Measurements from ENCODE around the gene MAP4K5. TPM values are rescaled to one million over a fixed set of nuclear protein-coding genes. Genes with fewer than 3 reads are reported as not detected.

Gene MAP4K5
- total and polyA plus RNA-seq, 3 donors from 2014 or later, result 15.2 to 67.0 (median 60.4) TPM

DNA sequence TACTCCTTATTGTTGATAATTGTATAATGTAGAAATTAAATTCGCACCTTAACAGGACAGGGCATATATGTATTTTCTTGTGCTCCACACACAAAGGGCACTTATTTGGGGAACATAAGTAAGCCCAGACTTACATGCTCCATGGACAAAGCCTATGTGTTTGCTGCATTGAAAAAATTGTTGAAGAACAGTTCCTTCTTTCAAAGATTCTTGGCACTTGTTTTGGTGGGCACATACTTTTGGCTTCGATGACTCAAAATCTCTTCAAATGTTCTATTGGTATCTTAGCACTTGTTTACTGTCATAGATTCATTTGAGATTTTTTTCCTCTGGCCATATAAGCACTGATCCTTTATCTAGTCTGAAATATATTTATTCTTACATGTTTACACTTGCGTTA lies 1.4 kb upstream of the MAP4K5 start:
- TF ChIP-seq CTCF (IDR thresholded peaks at IDR 0.05) (no peak), POLR2A (IDR thresholded peaks at IDR 0.05) (no peak)
- intact Hi-C loops (cut with DNase I; ENCODE audit: low total_unique reads), result loop anchor here (10.0 kb wide), 1 partner anchor 219 kb away; the partner anchor contains the start of genes DMAC2L and L2HGDH

GRCh38 chr14:50533241-50533705 lies 904 bp upstream of the MAP4K5 start:
- peak overlapping the region in 1 of 2 donors; percentile 98 for H3K27ac ChIP-seq
- DNase-seq, result no peak
- H3K4me1 ChIP-seq, result peaks cover 8% of the 10 kb centered on the region
- H3K9me3 ChIP-seq, result no peaks in the 10 kb centered on the region
- intact Hi-C loops (cut with DNase I; ENCODE audit: low total_unique reads), result loop anchor here (10.0 kb wide), 1 partner anchor 218 kb away; the partner anchor contains the start of genes DMAC2L and L2HGDH
- peak overlapping the region; percentile 96 for H3K4me3 ChIP-seq
- H3K36me3 ChIP-seq (ENCODE audit: low read depth, missing control alignments), result no peaks in the 10 kb centered on the region
- TF ChIP-seq POLR2A (IDR thresholded peaks at IDR 0.05), result no peak
- no peak for TF ChIP-seq CTCF (IDR thresholded peaks at IDR 0.05)
- no peaks in the 10 kb centered on the region for H3K27me3 ChIP-seq
- 28 to 37% methylated on average over 5 of the region's 5 CpGs for WGBS, 2 donors

More for the DNA sequence above, 1.4 kb upstream of the MAP4K5 start:
- no peaks in the 10 kb centered on the region for H3K27me3 ChIP-seq
- 67 to 74% methylated on average over 3 of the region's 3 CpGs for WGBS, 2 donors
- peaks cover 5% of the 10 kb centered on the region for H3K4me1 ChIP-seq
- no peaks in the 10 kb centered on the region for H3K36me3 ChIP-seq (ENCODE audit: low read depth, missing control alignments)
- DNase-seq, result no peak
- H3K4me3 ChIP-seq, result no peak overlapping the region
- H3K9me3 ChIP-seq, result no peaks in the 10 kb centered on the region
- H3K27ac ChIP-seq, result no peak overlapping the region

- DNase-seq, result peak; percentile 75
- intact Hi-C loops (cut with DNase I; ENCODE audit: low total_unique reads), result loop anchor here (10.0 kb wide), 1 partner anchor 217 kb away; the partner anchor contains the start of genes DMAC2L and L2HGDH
- 0 to 1% methylated on average over 34 to 76 of the region's 82 CpGs for WGBS, 2 donors
- H3K36me3 ChIP-seq (ENCODE audit: low read depth, missing control alignments), result no peaks in the 10 kb centered on the region
- H3K4me3 ChIP-seq, result peak overlapping the region; percentile 96
- TF ChIP-seq CTCF (IDR thresholded peaks at IDR 0.05) (no peak), POLR2A (IDR thresholded peaks at IDR 0.05) (no peak)
- no peaks in the 10 kb centered on the region for H3K9me3 ChIP-seq
- peak overlapping the region; percentile 98 for H3K27ac ChIP-seq
- peaks cover 8% of the 10 kb centered on the region for H3K4me1 ChIP-seq
- H3K27me3 ChIP-seq, result no peaks in the 10 kb centered on the region
Observed at GRCh38 chr14:50531595-50532501, 521 bp downstream of the MAP4K5 start.

DNA sequence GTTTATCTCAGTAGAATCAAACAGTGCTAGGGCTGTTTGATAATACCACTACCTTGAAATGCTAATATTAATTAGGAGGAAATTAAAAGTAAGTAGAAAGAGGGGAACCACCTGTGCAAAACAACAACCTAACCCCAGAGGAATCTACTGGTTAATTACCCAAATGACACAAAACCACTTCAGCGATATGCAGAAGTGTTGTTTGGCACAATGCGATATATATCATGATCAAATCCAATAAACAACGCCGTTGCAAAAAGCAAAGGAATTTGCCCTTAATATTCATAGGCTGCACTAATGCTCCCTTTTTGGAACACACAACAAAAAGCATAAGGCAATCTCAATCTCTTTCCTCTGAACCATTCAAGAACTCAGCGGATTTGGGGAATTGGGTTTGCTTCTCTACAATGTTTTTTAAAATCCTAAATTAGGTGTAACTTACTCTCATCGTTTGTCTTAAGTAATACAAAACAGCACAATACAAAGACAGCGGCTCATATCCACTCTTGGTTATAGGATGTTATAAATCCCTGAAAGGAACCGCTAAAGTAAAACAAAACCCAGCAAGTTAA lies 1.5 kb downstream of the MAP4K5 start:
- TF ChIP-seq CTCF (IDR thresholded peaks at IDR 0.05) (no peak), POLR2A (IDR thresholded peaks at IDR 0.05) (no peak)
- H3K9me3 ChIP-seq, result no peaks in the 10 kb centered on the region
- intact Hi-C loops (cut with DNase I; ENCODE audit: low total_unique reads), result loop anchor here (10.0 kb wide), 1 partner anchor 216 kb away; the partner anchor contains the start of genes DMAC2L and L2HGDH
- no peaks in the 10 kb centered on the region for H3K36me3 ChIP-seq (ENCODE audit: low read depth, missing control alignments)
- H3K4me1 ChIP-seq, result peaks cover 8% of the 10 kb centered on the region
- peak overlapping the region in 1 of 2 donors; percentile 98 for H3K27ac ChIP-seq
- H3K4me3 ChIP-seq, result peak overlapping the region; percentile 96
- H3K27me3 ChIP-seq, result no peaks in the 10 kb centered on the region
- DNase-seq, result no peak
- 29 to 40% methylated on average over 8 of the region's 8 CpGs for WGBS, 2 donors
